H9 (cell line): Measurements from ENCODE around the gene OR10P1. TPM values are rescaled to one million over a fixed set of nuclear protein-coding genes. Genes with fewer than 3 reads are reported as not detected.

ENCODE experiments used
- DNase-seq: peaks from one replicate; pipeline ENCODE4 v3.0.0-alpha.2; 2017
- H2AFZ ChIP-seq: one replicate; pipeline ENCODE4 v1.6.1; 2013; ENCODE audit warnings: mild to moderate bottlenecking, low read length, control low read depth, moderate library complexity
- H2AK5ac ChIP-seq: 2 replicates; pipeline ENCODE4 v1.6.1; 2013; ENCODE audit warnings: low read length, control low read depth, mixed read lengths; ENCODE audit not compliant: insufficient read length
- H2BK120ac ChIP-seq: one replicate; pipeline ENCODE4 v1.6.1; 2013; ENCODE audit warnings: low read depth, mild to moderate bottlenecking, low read length, control low read depth, inconsistent platforms; ENCODE audit not compliant: poor library complexity, severe bottlenecking
- H2BK12ac ChIP-seq: 2 replicates; pipeline ENCODE4 v1.6.1; 2013; ENCODE audit warnings: low read length, control low read depth, mixed read lengths, low read depth; ENCODE audit not compliant: insufficient read length
- H2BK15ac ChIP-seq: 2 replicates; pipeline ENCODE4 v1.6.1; 2013; ENCODE audit warnings: low read depth, low read length, control low read depth
- H2BK20ac ChIP-seq: one replicate; pipeline ENCODE4 v1.6.1; 2013; ENCODE audit warnings: low read depth, mild to moderate bottlenecking, low read length, control low read depth, inconsistent platforms; ENCODE audit not compliant: poor library complexity, severe bottlenecking
- H2BK5ac ChIP-seq: 2 replicates; pipeline ENCODE4 v1.6.1; 2013; ENCODE audit warnings: low read length, control low read depth, mixed read lengths; ENCODE audit not compliant: insufficient read length
- H3K14ac ChIP-seq: 2 replicates; pipeline ENCODE4 v1.6.1; 2013; ENCODE audit warnings: low read length, control low read depth; ENCODE audit not compliant: insufficient read depth
- H3K18ac ChIP-seq: 2 replicates; pipeline ENCODE4 v1.6.1; 2013; ENCODE audit warnings: low read depth, mild to moderate bottlenecking, mixed read lengths, low read length, control low read depth; ENCODE audit not compliant: insufficient read length
- H3K23ac ChIP-seq: 2 replicates; pipeline ENCODE4 v1.6.1; 2013; ENCODE audit warnings: low read length, control low read depth, mixed read lengths, low read depth; ENCODE audit not compliant: insufficient read length
- H3K23me2 ChIP-seq: 2 replicates; pipeline ENCODE4 v1.6.1; 2013; ENCODE audit warnings: low read depth, mild to moderate bottlenecking, mixed read lengths, low read length, control low read depth; ENCODE audit not compliant: insufficient read length, poor library complexity, severe bottlenecking
- H3K27ac ChIP-seq: 2 replicates; pipeline ENCODE4 v1.5.1; 2013; ENCODE audit warnings: low read length, control low read depth, mixed read lengths, low read depth; ENCODE audit not compliant: insufficient read length
- H3K27me3 ChIP-seq: 2 replicates; pipeline ENCODE4 v1.6.1; 2013; ENCODE audit warnings: low read length, control low read depth, inconsistent platforms; ENCODE audit not compliant: insufficient read depth
- H3K4ac ChIP-seq: 2 replicates; pipeline ENCODE4 v1.6.1; 2013; ENCODE audit warnings: low read depth, mild to moderate bottlenecking, control low read depth, inconsistent platforms, low read length, moderate library complexity
- H3K4me1 ChIP-seq: 2 replicates; pipeline ENCODE4 v1.6.1; 2013; ENCODE audit warnings: low read length, control low read depth, inconsistent platforms; ENCODE audit not compliant: insufficient read depth
- H3K4me2 ChIP-seq: 2 replicates; pipeline ENCODE4 v1.6.1; 2013; ENCODE audit warnings: low read length, control low read depth, mixed read lengths; ENCODE audit not compliant: insufficient read length, insufficient read depth
- H3K56ac ChIP-seq: 2 replicates; pipeline ENCODE4 v1.6.1; 2013; ENCODE audit warnings: low read depth, mild to moderate bottlenecking, mixed read lengths, low read length, control low read depth; ENCODE audit not compliant: insufficient read length
- H3K79me1 ChIP-seq: 2 replicates; pipeline ENCODE4 v1.6.1; 2013; ENCODE audit warnings: low read depth, mild to moderate bottlenecking, moderate library complexity, low read length, control low read depth, inconsistent platforms; ENCODE audit not compliant: insufficient read depth, poor library complexity, severe bottlenecking
- H3K79me2 ChIP-seq: 2 replicates; pipeline ENCODE4 v1.6.1; 2013; ENCODE audit warnings: low read length, control low read depth, inconsistent platforms; ENCODE audit not compliant: insufficient read depth
- H3K9ac ChIP-seq: 2 replicates; pipeline ENCODE4 v1.6.1; 2013; ENCODE audit warnings: low read length, control low read depth, mixed read lengths; ENCODE audit not compliant: insufficient read length; ENCODE audit errors: extremely low read depth
- H3K9me3 ChIP-seq: one replicate; pipeline ENCODE4 v1.6.1; 2013; ENCODE audit warnings: low read depth, low read length, inconsistent platforms; ENCODE audit not compliant: control insufficient read depth
- H3T11ph ChIP-seq: one replicate; pipeline ENCODE4 v1.6.1; 2013; ENCODE audit warnings: mild to moderate bottlenecking, low read length, control low read depth, inconsistent platforms
- H4K20me1 ChIP-seq: one replicate; pipeline ENCODE4 v1.6.1; 2013; ENCODE audit not compliant: control insufficient read depth, insufficient read length, insufficient read depth
- H4K5ac ChIP-seq: 2 replicates; pipeline ENCODE4 v1.6.1; 2013; ENCODE audit warnings: low read depth, mild to moderate bottlenecking, mixed read lengths, low read length, control low read depth; ENCODE audit not compliant: insufficient read length
- H4K8ac ChIP-seq: replicated peaks from 2 replicates; pipeline ENCODE4 v1.6.1; 2013; ENCODE audit warnings: low read length, control low read depth, mixed read lengths, low read depth; ENCODE audit not compliant: insufficient read length
- H4K91ac ChIP-seq: 2 replicates; pipeline ENCODE4 v1.6.1; 2013; ENCODE audit warnings: low read depth, mild to moderate bottlenecking, moderate library complexity, mixed read lengths, low read length, control low read depth; ENCODE audit not compliant: insufficient read length
- H3K27ac Mint-ChIP-seq, 3 experiments: 2 replicates in 2 of 3; 3 replicates in 1 of 3; pipeline ENCODE4 v1.8.0; 2020 to 2021; ENCODE audit warnings: mixed read lengths in 3 of 3, mild to moderate bottlenecking in 1 of 3, moderate library complexity in 1 of 3
- H3K27me3 Mint-ChIP-seq: 2 replicates; pipeline ENCODE4 v1.8.0; 2021; ENCODE audit warnings: low read depth, mild to moderate bottlenecking, moderate library complexity, mixed read lengths
- H3K36me3 Mint-ChIP-seq, 3 experiments: 2 replicates in 2 of 3; 3 replicates in 1 of 3; pipeline ENCODE4 v1.8.0; 2020 to 2021; ENCODE audit warnings: low read depth in 3 of 3, mixed read lengths in 3 of 3; ENCODE audit not compliant: insufficient read depth in 1 of 3
- H3K4me1 Mint-ChIP-seq, 2 experiments: 2 replicates each; pipeline ENCODE4 v1.8.0; 2020; ENCODE audit warnings: mixed read lengths in 2 of 2
- H3K4me3 Mint-ChIP-seq, 2 experiments: 2 replicates in 1 of 2; 3 replicates in 1 of 2; pipeline ENCODE4 v1.8.0; 2020 to 2021; ENCODE audit warnings: mild to moderate bottlenecking in 2 of 2, mixed read lengths in 2 of 2, moderate library complexity in 1 of 2
- H3K9me3 Mint-ChIP-seq, 2 experiments: 2 replicates in 1 of 2; 3 replicates in 1 of 2; pipeline ENCODE4 v1.8.0; 2020; ENCODE audit warnings: mild to moderate bottlenecking in 2 of 2, mixed read lengths in 2 of 2, moderate library complexity in 1 of 2
- CTCF ChIP-seq: fragments of 200-600 bp; sonication (generic); conservative IDR thresholded peaks from 3 replicates; pipeline ENCODE4 v1.8.0; 2021; ENCODE audit warnings: antibody characterized with exemption, mild to moderate bottlenecking
- WGBS: extraction: QIAGEN DNeasy Blood & Tissue Kit; methylation state at CpG from one replicate; pipeline ENCODE4 v1.1.7; 2013; ENCODE audit warnings: missing lambda C conversion rate, low lambda C conversion rate, mixed read lengths; ENCODE audit not compliant: insufficient read length; ENCODE audit errors: extremely low coverage; 5-methylcytosine and 5-hydroxymethylcytosine counted together
- total RNA-seq: library from RNA; stranded (reverse); gene quantifications from 2 replicates; pipeline ENCODE4 v1.2.1, GENCODE V29; 2021

The OR10P1 gene
- total RNA-seq, 1 experiment from 2014 or later: not detected

- no peak for DNase-seq
- no peak overlapping the region for H3K27ac ChIP-seq
- H3K9me3 Mint-ChIP-seq: no peaks in the 10 kb centered on the region
- H3K56ac ChIP-seq: no peak overlapping the region
- no peak overlapping the region for H3T11ph ChIP-seq
- H3K4me1 ChIP-seq: no peaks in the 10 kb centered on the region
- no peak overlapping the region for H3K4ac ChIP-seq
- no peaks in the 10 kb centered on the region for H3K9me3 ChIP-seq
- no peak for TF ChIP-seq CTCF
- peaks cover 3% of the 10 kb centered on the region; the same call in 1 of the 2 replicates for H3K27me3 ChIP-seq
- H2AK5ac ChIP-seq: no peak overlapping the region
- peaks cover 12% of the 10 kb centered on the region for H3K27me3 Mint-ChIP-seq
- no peak overlapping the region for H4K8ac ChIP-seq
- no CpG with 5 or more reads among the region's 5 CpGs for WGBS
- no peak overlapping the region for H4K91ac ChIP-seq
- H3K4me2 ChIP-seq: no peak overlapping the region
- H2BK20ac ChIP-seq: no peak overlapping the region
- 0 out of 2 replicates have a peak, but pooled peaks cover 1% of the 10 kb centered on the region for H3K79me2 ChIP-seq
- no peak overlapping the region for H2AFZ ChIP-seq
- H3K14ac ChIP-seq: no peak overlapping the region; the same call in 1 of the 2 replicates
- H2BK120ac ChIP-seq: no peak overlapping the region
- no peak overlapping the region for H2BK5ac ChIP-seq
- H2BK12ac ChIP-seq: no peak overlapping the region
- no peaks in the 10 kb centered on the region for H3K4me1 Mint-ChIP-seq
- no peaks in the 10 kb centered on the region for H3K36me3 Mint-ChIP-seq
- no peak overlapping the region for H3K23ac ChIP-seq
- H3K79me1 ChIP-seq: no peaks in the 10 kb centered on the region
- H3K9ac ChIP-seq: no peak overlapping the region
- no peak overlapping the region for H2BK15ac ChIP-seq
- no peak overlapping the region for H3K18ac ChIP-seq
- H4K5ac ChIP-seq: no peak overlapping the region
- no peak overlapping the region for H3K27ac Mint-ChIP-seq
- H3K4me3 Mint-ChIP-seq: no peak overlapping the region
- no peaks in the 10 kb centered on the region for H3K23me2 ChIP-seq
- H4K20me1 ChIP-seq: no peaks in the 10 kb centered on the region
These were observed 5.0 kb upstream of the OR10P1 start for GRCh38 chr12:55631733-55632132.
